BE2C (cell line): ENCODE measurements around the gene PROZ.

Experiments
- DNase-seq: peaks from one replicate; pipeline ENCODE4 v3.0.0-alpha.2; 2020
- H3K27me3 ChIP-seq: fragments of 250-450 bp; sonication (Bioruptor Pico); 2 replicates; pipeline ENCODE4 v1.5.1; 2020; ENCODE audit warnings: mild to moderate bottlenecking
- H3K36me3 ChIP-seq: fragments of 250-450 bp; sonication (Bioruptor Pico); 2 replicates; pipeline ENCODE4 v1.5.1; 2020; ENCODE audit warnings: mild to moderate bottlenecking
- H3K4me1 ChIP-seq: fragments of 250-450 bp; sonication (Bioruptor Pico); 2 replicates; pipeline ENCODE4 v1.5.1; 2020
- H3K4me3 ChIP-seq: 2 replicates; pipeline ENCODE4 v1.5.1; 2011; ENCODE audit warnings: low read depth, low read length
- H3K9me3 ChIP-seq: fragments of 250-450 bp; sonication (Bioruptor Pico); 2 replicates; pipeline ENCODE4 v1.5.1; 2020
- TF ChIP-seq, protein P1 (sequence below): IDR thresholded peaks from 2 replicates; pipeline ENCODE4 v1.5.1; 2012; ENCODE audit warnings: mild to moderate bottlenecking, low read depth, low read length

PROZ gene

DNA sequence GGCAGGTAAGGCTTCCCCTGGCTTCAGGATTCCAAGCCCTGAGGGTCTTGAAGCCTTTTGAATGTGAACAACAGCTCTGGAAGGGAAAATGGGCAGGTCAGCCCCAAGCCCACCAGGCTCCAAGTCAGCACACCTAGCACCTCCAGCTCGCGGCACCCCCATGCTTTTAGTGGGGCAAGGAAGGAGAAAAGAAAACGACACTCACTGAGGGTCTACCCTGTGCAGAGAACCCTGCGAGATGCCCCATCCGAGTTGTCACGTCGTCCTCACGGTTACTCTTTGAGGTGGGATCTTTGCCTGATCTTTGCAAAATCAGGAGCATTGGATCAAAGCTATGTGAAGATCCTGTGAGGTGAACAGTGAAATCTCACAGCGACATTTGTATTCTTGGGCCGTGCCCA, 41.6 kb upstream of the PROZ start:
- Histone ChIP-seq H3K36me3 (no peaks in the 10 kb centered on the region), H3K9me3 (no peaks in the 10 kb centered on the region), H3K4me3 (no peak overlapping the region), H3K27me3 (no peaks in the 10 kb centered on the region; the same call in 1 of the 2 replicates), H3K4me1 (no peaks in the 10 kb centered on the region)
- TF ChIP-seq, protein P1, sequence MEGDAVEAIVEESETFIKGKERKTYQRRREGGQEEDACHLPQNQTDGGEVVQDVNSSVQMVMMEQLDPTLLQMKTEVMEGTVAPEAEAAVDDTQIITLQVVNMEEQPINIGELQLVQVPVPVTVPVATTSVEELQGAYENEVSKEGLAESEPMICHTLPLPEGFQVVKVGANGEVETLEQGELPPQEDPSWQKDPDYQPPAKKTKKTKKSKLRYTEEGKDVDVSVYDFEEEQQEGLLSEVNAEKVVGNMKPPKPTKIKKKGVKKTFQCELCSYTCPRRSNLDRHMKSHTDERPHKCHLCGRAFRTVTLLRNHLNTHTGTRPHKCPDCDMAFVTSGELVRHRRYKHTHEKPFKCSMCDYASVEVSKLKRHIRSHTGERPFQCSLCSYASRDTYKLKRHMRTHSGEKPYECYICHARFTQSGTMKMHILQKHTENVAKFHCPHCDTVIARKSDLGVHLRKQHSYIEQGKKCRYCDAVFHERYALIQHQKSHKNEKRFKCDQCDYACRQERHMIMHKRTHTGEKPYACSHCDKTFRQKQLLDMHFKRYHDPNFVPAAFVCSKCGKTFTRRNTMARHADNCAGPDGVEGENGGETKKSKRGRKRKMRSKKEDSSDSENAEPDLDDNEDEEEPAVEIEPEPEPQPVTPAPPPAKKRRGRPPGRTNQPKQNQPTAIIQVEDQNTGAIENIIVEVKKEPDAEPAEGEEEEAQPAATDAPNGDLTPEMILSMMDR, result no peak
- no peak for DNase-seq

DNA sequence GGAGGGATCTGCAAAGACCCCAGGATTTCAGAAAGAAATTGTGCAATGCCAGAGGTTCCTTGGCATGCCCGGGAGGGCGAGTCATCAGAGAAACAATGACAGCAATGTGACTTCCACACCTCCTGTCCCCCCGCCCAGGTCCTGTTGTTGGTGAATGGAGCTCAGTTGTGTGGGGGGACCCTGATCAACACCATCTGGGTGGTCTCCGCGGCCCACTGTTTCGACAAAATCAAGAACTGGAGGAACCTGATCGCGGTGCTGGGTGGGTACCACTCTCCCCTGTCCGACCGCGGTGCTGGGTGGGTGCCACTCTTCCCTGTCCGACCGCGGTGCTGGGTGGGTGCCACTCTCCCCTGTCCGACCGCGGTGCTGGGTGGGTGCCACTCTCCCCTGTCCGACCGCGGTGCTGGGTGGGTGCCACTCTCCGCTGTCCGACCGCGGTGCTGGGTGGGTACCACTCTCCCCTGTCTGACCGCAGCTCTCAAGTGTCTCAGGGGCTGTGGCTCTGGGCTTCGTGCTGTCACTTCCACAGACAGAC, 41.0 kb upstream of the PROZ start:
- Histone ChIP-seq H3K36me3 (no peaks in the 10 kb centered on the region), H3K4me3 (no peak overlapping the region), H3K4me1 (no peaks in the 10 kb centered on the region), H3K9me3 (no peaks in the 10 kb centered on the region), H3K27me3 (no peaks in the 10 kb centered on the region; the same call in 1 of the 2 replicates)
- peak; percentile 4 for DNase-seq
- TF ChIP-seq, protein P1, result no peak

DNA sequence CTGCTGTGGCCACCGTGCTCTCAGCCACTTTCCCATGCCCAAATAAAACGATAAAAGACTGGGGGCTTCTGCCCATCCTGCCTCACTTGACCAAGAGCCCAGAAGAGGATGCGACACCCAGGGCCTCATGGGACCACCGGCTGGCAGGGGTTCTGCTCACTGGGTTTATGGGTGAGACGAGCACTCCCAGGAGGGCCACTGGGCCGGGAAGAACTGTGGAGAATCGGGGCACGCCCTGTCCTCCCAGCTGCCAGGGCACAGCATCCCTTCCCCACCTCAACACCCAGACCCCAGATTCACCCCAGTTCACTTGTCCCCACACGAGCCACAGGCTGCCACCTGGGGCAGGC, 40.6 kb upstream of the PROZ start:
- Histone ChIP-seq H3K4me3 (no peak overlapping the region), H3K27me3 (no peaks in the 10 kb centered on the region; the same call in 1 of the 2 replicates), H3K9me3 (no peaks in the 10 kb centered on the region), H3K36me3 (no peaks in the 10 kb centered on the region), H3K4me1 (peaks cover 3% of the 10 kb centered on the region; the same call in 1 of the 2 replicates)
- TF ChIP-seq, protein P1, result no peak
- no peak for DNase-seq

DNA sequence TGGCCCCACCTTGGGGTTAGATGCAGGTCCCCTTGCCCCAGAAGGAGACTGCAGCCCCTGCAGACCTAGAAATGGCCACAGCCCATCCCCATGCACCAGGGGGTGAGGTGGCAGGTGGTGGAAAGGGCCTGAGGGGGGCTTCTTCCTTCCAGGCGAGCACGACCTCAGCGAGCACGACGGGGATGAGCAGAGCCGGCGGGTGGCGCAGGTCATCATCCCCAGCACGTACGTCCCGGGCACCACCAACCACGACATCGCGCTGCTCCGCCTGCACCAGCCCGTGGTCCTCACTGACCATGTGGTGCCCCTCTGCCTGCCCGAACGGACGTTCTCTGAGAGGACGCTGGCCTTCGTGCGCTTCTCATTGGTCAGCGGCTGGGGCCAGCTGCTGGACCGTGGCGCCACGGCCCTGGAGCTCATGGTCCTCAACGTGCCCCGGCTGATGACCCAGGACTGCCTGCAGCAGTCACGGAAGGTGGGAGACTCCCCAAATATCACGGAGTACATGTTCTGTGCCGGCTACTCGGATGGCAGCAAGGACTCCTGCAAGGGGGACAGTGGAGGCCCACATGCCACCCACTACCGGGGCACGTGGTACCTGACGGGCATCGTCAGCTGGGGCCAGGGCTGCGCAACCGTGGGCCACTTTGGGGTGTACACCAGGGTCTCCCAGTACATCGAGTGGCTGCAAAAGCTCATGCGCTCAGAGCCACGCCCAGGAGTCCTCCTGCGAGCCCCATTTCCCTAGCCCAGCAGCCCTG, 40.0 kb upstream of the PROZ start:
- Histone ChIP-seq H3K4me3 (no peak overlapping the region), H3K9me3 (no peaks in the 10 kb centered on the region), H3K36me3 (no peaks in the 10 kb centered on the region), H3K4me1 (peaks cover 4% of the 10 kb centered on the region; the same call in 1 of the 2 replicates), H3K27me3 (no peaks in the 10 kb centered on the region; the same call in 1 of the 2 replicates)
- no peak for DNase-seq
- TF ChIP-seq, protein P1, result no peak

DNA sequence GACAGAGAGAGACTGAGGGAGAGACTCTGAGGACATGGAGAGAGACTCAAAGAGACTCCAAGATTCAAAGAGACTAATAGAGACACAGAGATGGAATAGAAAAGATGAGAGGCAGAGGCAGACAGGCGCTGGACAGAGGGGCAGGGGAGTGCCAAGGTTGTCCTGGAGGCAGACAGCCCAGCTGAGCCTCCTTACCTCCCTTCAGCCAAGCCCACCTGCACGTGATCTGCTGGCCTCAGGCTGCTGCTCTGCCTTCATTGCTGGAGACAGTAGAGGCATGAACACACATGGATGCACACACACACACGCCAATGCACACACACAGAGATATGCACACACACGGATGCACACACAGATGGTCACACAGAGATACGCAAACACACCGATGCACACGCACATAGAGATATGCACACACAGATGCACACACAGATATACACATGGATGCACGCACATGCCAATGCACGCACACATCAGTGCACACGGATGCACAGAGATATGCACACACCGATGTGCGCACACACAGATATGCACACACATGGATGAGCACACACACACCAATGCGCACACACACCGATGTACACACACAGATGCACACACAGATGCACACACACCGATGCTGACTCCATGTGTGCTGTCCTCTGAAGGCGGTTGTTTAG, 39.2 kb upstream of the PROZ start:
- Histone ChIP-seq H3K4me1 (peaks cover 4% of the 10 kb centered on the region; the same call in 1 of the 2 replicates), H3K4me3 (no peak overlapping the region), H3K36me3 (no peaks in the 10 kb centered on the region), H3K9me3 (no peaks in the 10 kb centered on the region), H3K27me3 (no peaks in the 10 kb centered on the region; the same call in 1 of the 2 replicates)
- TF ChIP-seq, protein P1, result no peak
- DNase-seq, result no peak

DNA sequence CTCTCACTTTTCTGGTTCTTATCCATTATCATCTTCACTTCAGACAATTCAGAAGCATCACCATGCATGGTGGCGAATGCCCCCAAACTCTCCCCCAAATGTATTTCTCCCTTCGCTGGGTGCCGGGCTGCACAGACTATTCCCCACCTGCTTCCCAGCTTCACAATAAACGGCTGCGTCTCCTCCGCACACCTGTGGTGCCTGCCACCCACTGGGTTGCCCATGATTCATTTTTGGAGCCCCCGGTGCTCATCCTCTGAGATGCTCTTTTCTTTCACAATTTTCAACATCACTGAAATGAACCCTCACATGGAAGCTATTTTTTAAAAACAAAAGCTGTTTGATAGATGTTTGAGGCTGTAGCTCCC, 38.6 kb upstream of the PROZ start:
- TF ChIP-seq, protein P1, result no peak
- Histone ChIP-seq H3K36me3 (no peaks in the 10 kb centered on the region), H3K4me3 (no peak overlapping the region), H3K9me3 (no peaks in the 10 kb centered on the region), H3K27me3 (no peaks in the 10 kb centered on the region), H3K4me1 (peaks cover 4% of the 10 kb centered on the region; the same call in 1 of the 2 replicates)
- DNase-seq, result no peak
